ENCODE measurements around the gene ASB6. TPM values are rescaled to one million over a fixed set of nuclear protein-coding genes. Genes with fewer than 3 reads are reported as not detected.

Gene ASB6
- total RNA-seq, 1 donor from 2014 or later: 4.2 TPM

Other genes with a start within 250 kb of the ASB6 start
- not detected for gene C9orf50, start 21.1 kb downstream of the ASB6 start, total RNA-seq
- 18.8 TPM for gene NTMT1, start 16.0 kb downstream of the ASB6 start, total RNA-seq
- 3.1 TPM for gene PRRX2, start 23.5 kb upstream of the ASB6 start, total RNA-seq
- gene PTGES, start 110.9 kb upstream of the ASB6 start, total RNA-seq: 12.5 TPM
- 15.7 TPM for gene TOR1B, start 161.0 kb upstream of the ASB6 start, total RNA-seq
- gene TOR1A, start 182.0 kb upstream of the ASB6 start, total RNA-seq: 11.0 TPM
- 32.9 TPM for gene C9orf78, start 193.1 kb upstream of the ASB6 start, total RNA-seq
- gene USP20, start 193.3 kb upstream of the ASB6 start, total RNA-seq: 3.7 TPM

Measured in skeletal muscle tissue (tissue), 1 donor.